CD4-positive, CD25-positive, alpha-beta regulatory T cell (primary cell): ENCODE data around the gene GNG3. TPM values are rescaled to one million over a fixed set of nuclear protein-coding genes. Genes with fewer than 3 reads are reported as not detected.

ENCODE experiments used
- ATAC-seq, 2 donors: fragments of 150-1000 bp; cut with Tn5 transposase; one replicate each; pipeline ENCODE4 v1.10.0; 2021; ENCODE audit warnings: low read depth in 2 of 2, moderate number of reproducible peaks in 2 of 2, moderate library complexity in 1 of 2
- DNase-seq, 3 donors: peaks; one replicate each; pipeline versions ENCODE4 v3.0.0 to v3.0.0-alpha.2; 2012 to 2022; ENCODE audit warnings: mixed read lengths in 1 of 3
- H3K27ac ChIP-seq: one replicate; pipeline ENCODE4 v1.7.0; 2013; ENCODE audit warnings: mild to moderate bottlenecking, low read length; ENCODE audit not compliant: insufficient read depth, poor library complexity, severe bottlenecking
- H3K27me3 ChIP-seq: one replicate; pipeline ENCODE4 v1.7.0; 2013; ENCODE audit warnings: low read length; ENCODE audit not compliant: control insufficient read depth, insufficient read depth
- H3K36me3 ChIP-seq: one replicate; pipeline ENCODE4 v1.7.0; 2013; ENCODE audit warnings: mild to moderate bottlenecking, low read length, moderate library complexity; ENCODE audit not compliant: control insufficient read depth, insufficient read depth
- H3K4me1 ChIP-seq: 2 replicates; pipeline ENCODE4 v1.7.0; 2013; ENCODE audit warnings: mild to moderate bottlenecking, low read length; ENCODE audit not compliant: insufficient read depth, control insufficient read depth, poor library complexity, severe bottlenecking
- H3K4me3 ChIP-seq: one replicate; pipeline ENCODE4 v1.7.0; 2013; ENCODE audit warnings: low read depth, mild to moderate bottlenecking, low read length, moderate library complexity
- H3K9me3 ChIP-seq, 2 experiments: 1 replicate in 1 of 2; 2 replicates in 1 of 2; pipeline ENCODE4 v1.7.0; 2013; ENCODE audit warnings: low read length in 2 of 2, mild to moderate bottlenecking in 1 of 2, moderate library complexity in 1 of 2; ENCODE audit not compliant: control insufficient read depth in 2 of 2
- H3K27ac Mint-ChIP-seq, 3 donors: one replicate each; pipeline ENCODE4 v1.8.0; 2020 to 2022; ENCODE audit warnings: mild to moderate bottlenecking in 3 of 3, mixed read lengths in 3 of 3, moderate library complexity in 2 of 3
- H3K27me3 Mint-ChIP-seq: one replicate; pipeline ENCODE4 v1.8.0; 2022; ENCODE audit warnings: mild to moderate bottlenecking, mixed read lengths
- H3K36me3 Mint-ChIP-seq: one replicate; pipeline ENCODE4 v1.8.0; 2020; ENCODE audit warnings: mixed read lengths
- H3K4me1 Mint-ChIP-seq, 4 donors: one replicate each; pipeline ENCODE4 v1.8.0; 2020 to 2022; ENCODE audit warnings: mixed read lengths in 4 of 4, mild to moderate bottlenecking in 1 of 4
- H3K4me3 Mint-ChIP-seq, 4 donors: one replicate each; pipeline ENCODE4 v1.8.0; 2020 to 2022; ENCODE audit warnings: mild to moderate bottlenecking in 4 of 4, mixed read lengths in 4 of 4, moderate library complexity in 3 of 4
- H3K9me3 Mint-ChIP-seq, 7 donors: one replicate each; pipeline ENCODE4 v1.8.0; 2020 to 2022; ENCODE audit warnings: mixed read lengths in 7 of 7, mild to moderate bottlenecking in 3 of 7, moderate library complexity in 2 of 7
- polyA plus RNA-seq, 4 donors: library from polyadenylated mRNA; unstranded; fragments of 300-500 nt; fragmentation: Illumina TruSeq; gene quantifications; one replicate each; pipeline ENCODE4 v1.2.3, GENCODE V29; 2021
- total RNA-seq: library from RNA; stranded (reverse); gene quantifications from one replicate; pipeline ENCODE4 v1.2.3, GENCODE V29; 2022

GNG3 gene
- total and polyA plus RNA-seq, 5 donors from 2014 or later, result 0.21 to 0.72 TPM; not detected in 3

DNA sequence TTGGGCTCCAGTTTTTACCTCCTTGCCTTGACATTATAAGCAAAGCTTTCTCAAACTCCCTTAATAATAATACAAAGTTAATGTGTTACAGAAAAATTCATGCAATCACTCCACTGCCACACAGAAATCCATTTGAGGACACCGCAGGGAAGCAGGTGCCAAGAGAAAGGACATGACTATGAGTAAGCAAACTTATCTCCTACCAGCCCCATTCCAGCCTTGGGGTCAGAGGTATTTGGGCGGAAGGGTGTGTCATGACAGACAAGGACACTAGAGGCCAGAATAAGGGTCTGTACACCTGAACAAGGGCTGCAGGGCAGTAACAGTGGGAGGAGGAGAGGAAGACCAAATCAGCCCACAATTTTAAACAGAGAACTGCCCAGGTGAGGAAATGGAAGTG is 5.9 kb downstream of the GNG3 start:
- peaks cover 15 to 76% (median 42%) of the 10 kb centered on the region in 4 donors for H3K4me1 Mint-ChIP-seq
- no peak for ATAC-seq

DNA sequence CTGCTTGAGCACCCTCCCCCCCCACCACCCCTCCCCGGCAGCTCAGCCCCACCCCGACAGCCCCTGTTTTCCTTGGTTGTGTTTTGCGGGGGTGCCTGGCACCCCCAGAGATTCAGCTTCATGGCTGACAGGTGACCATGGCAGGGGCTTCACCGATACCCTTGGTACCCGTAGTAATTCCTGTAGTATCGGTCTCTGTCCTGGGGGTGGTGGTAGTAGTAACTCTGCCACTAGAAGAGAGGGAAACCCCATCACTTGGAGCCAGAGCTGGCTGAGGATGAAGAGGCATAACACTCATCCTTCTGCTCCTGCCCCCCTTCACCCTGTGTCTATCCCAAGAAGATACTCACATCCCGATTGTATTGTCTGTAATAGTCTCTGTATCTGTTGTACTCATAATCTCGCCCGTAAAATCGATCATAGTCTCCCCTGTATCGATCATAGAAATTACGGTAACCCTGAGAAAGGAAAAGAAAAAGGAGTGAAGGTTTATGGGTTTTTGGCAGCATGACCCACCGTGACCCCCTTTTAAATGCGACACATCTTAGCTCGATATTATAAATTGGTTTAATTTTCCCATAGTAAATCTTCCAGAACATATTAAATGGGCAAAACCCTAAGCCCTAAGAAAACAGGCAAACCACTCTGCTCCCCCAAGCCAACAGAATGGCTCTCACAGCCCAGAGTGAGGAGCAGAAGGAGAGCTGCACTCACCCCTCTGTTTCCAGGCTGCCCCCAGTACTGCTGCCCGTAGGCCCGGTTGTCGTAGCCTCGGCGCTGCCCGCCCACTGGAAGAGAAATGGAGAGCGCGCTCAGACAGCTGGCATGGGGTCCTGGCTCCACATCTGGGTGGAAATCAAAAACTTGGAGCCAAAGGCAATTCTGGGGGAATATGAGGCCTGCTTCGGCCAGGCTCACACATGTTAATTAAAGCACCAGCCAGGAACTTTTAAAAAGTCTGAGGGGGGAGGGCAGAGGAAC is 8.0 kb downstream of the GNG3 start:
- Histone ChIP-seq H3K4me1 (peaks cover 23% of the 10 kb centered on the region), H3K27ac (peak overlapping the region; percentile 15), H3K27me3 (no peaks in the 10 kb centered on the region), H3K4me3 (no peak overlapping the region), H3K9me3 (no peaks in the 10 kb centered on the region), H3K36me3 (peaks cover 83% of the 10 kb centered on the region)
- Mint-ChIP-seq H3K4me3 (no peak overlapping the region), H3K4me1 (peaks cover 15 to 68% (median 42%) of the 10 kb centered on the region in 4 donors), H3K27ac (peak overlapping the region in 2 of 3 donors; percentile 25 to 82), H3K9me3 (peaks cover 0 to 1% (median 0%) of the 10 kb centered on the region in 7 donors), H3K27me3 (no peaks in the 10 kb centered on the region), H3K36me3 (peaks cover 39% of the 10 kb centered on the region)
- no peak for DNase-seq
- no peak for ATAC-seq

More for the DNA sequence above, 5.9 kb downstream of the GNG3 start:
- Histone ChIP-seq H3K27me3 (no peaks in the 10 kb centered on the region), H3K9me3 (no peaks in the 10 kb centered on the region), H3K4me3 (peak overlapping the region; percentile 27), H3K36me3 (peaks cover 63% of the 10 kb centered on the region), H3K27ac (peak overlapping the region; percentile 50), H3K4me1 (peaks cover 35% of the 10 kb centered on the region)
- DNase-seq, result no peak
- Mint-ChIP-seq H3K4me3 (peak overlapping the region in 1 of 4 donors; percentile 63), H3K27me3 (no peaks in the 10 kb centered on the region), H3K9me3 (peaks cover 0 to 1% (median 0%) of the 10 kb centered on the region in 7 donors), H3K27ac (peak overlapping the region; percentile 82 to 87 (median 82)), H3K36me3 (peaks cover 30% of the 10 kb centered on the region)

DNA sequence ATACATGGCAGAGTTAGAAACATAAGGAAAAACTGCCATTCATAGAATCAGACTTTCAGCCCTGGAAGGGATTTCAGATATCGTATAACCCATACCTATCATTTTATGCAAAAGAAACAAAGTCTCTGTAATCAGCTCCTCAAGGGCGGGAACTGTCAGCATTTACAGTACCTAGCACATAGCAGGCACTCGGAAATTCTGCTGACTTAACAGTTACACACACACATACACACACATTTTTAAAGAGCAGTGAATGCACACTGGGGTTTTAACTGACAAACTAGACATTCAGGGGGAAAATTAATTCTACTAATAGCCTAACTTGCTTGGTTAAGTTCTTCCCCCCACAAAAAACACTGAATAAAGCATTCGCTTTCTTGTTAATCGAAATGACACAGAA is 8.7 kb downstream of the GNG3 start:
- ATAC-seq (no peak), DNase-seq (no peak)
- no peaks in the 10 kb centered on the region for H3K9me3 ChIP-seq
- H3K4me1 Mint-ChIP-seq, result peaks cover 20 to 69% (median 44%) of the 10 kb centered on the region in 4 donors
- H3K4me3 ChIP-seq, result no peak overlapping the region
- H3K27me3 Mint-ChIP-seq, result no peaks in the 10 kb centered on the region
- H3K4me1 ChIP-seq, result peaks cover 20% of the 10 kb centered on the region
- peaks cover 0 to 1% (median 0%) of the 10 kb centered on the region in 7 donors for H3K9me3 Mint-ChIP-seq
- peak overlapping the region in 2 of 3 donors; percentile 25 to 60 for H3K27ac Mint-ChIP-seq
- peaks cover 43% of the 10 kb centered on the region for H3K36me3 Mint-ChIP-seq
- H3K4me3 Mint-ChIP-seq, result no peak overlapping the region
- H3K36me3 ChIP-seq, result peaks cover 89% of the 10 kb centered on the region
- peak overlapping the region; percentile 15 for H3K27ac ChIP-seq
- H3K27me3 ChIP-seq, result no peaks in the 10 kb centered on the region

DNA sequence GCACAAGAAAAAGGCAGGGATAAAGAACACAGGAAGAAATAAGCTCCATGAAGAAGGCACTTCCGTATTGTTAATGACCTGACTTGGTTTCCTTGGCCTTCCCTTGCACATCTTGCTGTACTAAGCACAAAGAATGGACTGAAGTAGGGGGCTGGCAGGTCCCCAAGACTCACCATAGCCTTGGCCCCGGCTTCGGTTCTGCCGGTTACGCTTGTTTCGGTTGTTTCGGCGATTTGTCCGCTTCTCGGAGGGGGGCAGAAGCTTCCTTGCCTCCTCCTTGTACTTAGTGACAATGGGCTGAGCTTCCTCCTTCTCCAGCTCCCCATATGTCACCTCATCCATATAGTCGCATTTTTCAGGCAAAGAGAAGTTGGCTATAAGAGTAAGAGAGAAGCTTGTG is 9.3 kb downstream of the GNG3 start:
- no peak overlapping the region for H3K4me3 ChIP-seq
- H3K36me3 ChIP-seq, result peaks cover 91% of the 10 kb centered on the region
- H3K4me3 Mint-ChIP-seq, result peak overlapping the region in 1 of 4 donors; percentile 6
- no peaks in the 10 kb centered on the region for H3K27me3 ChIP-seq
- ATAC-seq (no peak), DNase-seq (no peak)
- peak overlapping the region in 2 of 3 donors; percentile 32 to 56 for H3K27ac Mint-ChIP-seq
- peaks cover 21 to 74% (median 46%) of the 10 kb centered on the region in 4 donors for H3K4me1 Mint-ChIP-seq
- peaks cover 20% of the 10 kb centered on the region for H3K4me1 ChIP-seq
- H3K9me3 Mint-ChIP-seq, result peaks cover 0 to 1% (median 0%) of the 10 kb centered on the region in 7 donors
- H3K27me3 Mint-ChIP-seq, result no peaks in the 10 kb centered on the region
- no peaks in the 10 kb centered on the region for H3K9me3 ChIP-seq
- H3K36me3 Mint-ChIP-seq, result peaks cover 49% of the 10 kb centered on the region
- H3K27ac ChIP-seq, result no peak overlapping the region

DNA sequence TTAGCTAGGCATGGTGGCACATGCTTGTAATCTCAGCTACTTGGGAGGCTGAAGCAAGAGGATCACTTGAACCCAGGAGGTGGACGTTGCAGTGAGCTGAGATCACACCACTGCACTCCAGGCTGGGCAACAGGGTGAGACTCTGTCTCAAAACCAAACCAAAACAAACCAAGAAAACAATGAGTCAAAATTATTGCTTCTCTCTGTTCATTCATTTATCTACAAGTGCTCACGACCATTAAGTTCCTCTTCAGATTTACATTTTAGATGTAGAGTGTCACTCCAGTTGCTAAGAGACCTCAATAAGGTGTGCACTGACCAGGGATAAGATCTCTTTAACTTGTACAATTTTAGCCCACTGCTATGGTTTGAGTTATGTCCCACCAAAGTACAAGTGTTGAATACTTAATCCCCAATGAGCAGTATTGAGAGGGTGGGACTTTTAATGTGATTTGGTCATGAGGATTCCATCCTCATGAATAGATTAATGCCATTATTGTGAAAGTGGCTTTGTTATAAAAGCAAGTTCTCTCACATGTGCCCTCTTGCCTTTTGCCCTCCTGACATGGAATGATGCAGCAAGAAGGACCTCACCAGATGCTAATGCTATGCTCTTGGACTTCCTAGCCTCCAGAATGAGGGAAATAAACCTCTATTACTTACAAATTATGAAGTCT is 12.0 kb downstream of the GNG3 start:
- Mint-ChIP-seq H3K4me3 (peak overlapping the region in 3 of 4 donors; percentile 14 to 43 (median 38)), H3K27ac (peak overlapping the region in 2 of 3 donors; percentile 12 to 61)

DNA sequence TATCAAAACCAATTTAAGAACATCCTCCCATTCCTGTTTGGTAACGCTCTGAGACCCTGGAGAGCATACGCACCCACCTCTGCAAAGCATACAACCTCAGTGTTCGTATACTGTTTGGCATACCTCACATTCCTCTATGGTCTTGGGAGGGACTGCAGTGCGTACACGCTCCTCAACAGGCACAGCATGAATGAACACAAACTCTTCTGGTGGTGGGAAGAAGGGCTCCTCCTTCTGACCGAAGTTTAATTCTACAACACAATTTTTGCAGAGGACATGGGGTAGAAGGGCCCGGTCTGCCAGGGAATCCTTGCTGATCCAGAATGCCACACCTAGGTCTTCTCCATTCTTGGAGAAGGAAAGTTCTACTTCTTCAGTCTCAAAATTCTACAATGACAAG is 14.5 kb downstream of the GNG3 start:
- H3K4me3 ChIP-seq, result no peak overlapping the region
- H3K9me3 Mint-ChIP-seq, result no peaks in the 10 kb centered on the region
- no peaks in the 10 kb centered on the region for H3K27me3 Mint-ChIP-seq
- peaks cover 37% of the 10 kb centered on the region for H3K4me1 ChIP-seq
- peaks cover 71% of the 10 kb centered on the region for H3K36me3 ChIP-seq
- DNase-seq (no peak), ATAC-seq (no peak)
- H3K9me3 ChIP-seq, result no peaks in the 10 kb centered on the region
- peak overlapping the region; percentile 31 for H3K27ac ChIP-seq
- peaks cover 51% of the 10 kb centered on the region for H3K36me3 Mint-ChIP-seq
- peak overlapping the region in 2 of 4 donors; percentile 16 to 81 for H3K4me3 Mint-ChIP-seq
- peak overlapping the region in 2 of 3 donors; percentile 46 to 80 for H3K27ac Mint-ChIP-seq
- peaks cover 34 to 74% (median 54%) of the 10 kb centered on the region in 4 donors for H3K4me1 Mint-ChIP-seq
- no peaks in the 10 kb centered on the region for H3K27me3 ChIP-seq

More for the DNA sequence above, 12.0 kb downstream of the GNG3 start:
- DNase-seq, result no peak
- Histone ChIP-seq H3K9me3 (no peaks in the 10 kb centered on the region), H3K27me3 (no peaks in the 10 kb centered on the region), H3K36me3 (peaks cover 96% of the 10 kb centered on the region), H3K4me1 (peaks cover 17% of the 10 kb centered on the region), H3K4me3 (no peak overlapping the region), H3K27ac (no peak overlapping the region)
- H3K27me3 Mint-ChIP-seq, result no peaks in the 10 kb centered on the region
- H3K36me3 Mint-ChIP-seq, result peaks cover 61% of the 10 kb centered on the region
- H3K9me3 Mint-ChIP-seq, result peaks cover 0 to 1% (median 0%) of the 10 kb centered on the region in 7 donors
- peaks cover 23 to 75% (median 45%) of the 10 kb centered on the region in 4 donors for H3K4me1 Mint-ChIP-seq
- no peak for ATAC-seq

DNA sequence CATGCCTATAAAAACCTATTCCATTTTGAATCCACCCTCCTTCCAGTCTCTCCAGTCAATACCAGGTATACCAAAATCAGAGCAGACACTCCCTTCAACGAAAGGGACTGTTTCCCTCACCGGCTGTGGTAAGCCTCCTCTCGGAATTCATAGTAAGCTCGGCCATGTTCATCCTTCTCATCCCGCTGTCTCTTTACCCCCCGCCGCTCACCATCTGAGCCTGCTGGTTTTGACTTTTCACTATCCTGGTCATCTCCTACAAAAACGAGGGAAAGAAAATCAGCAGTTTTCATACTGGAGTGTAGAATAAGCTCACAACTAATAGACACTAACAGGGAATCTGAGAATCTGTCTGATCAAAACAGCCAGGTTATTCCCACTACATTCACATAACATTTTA is 16.7 kb downstream of the GNG3 start:
- Histone ChIP-seq H3K4me3 (peak overlapping the region; percentile 90), H3K4me1 (peaks cover 33% of the 10 kb centered on the region), H3K27me3 (no peaks in the 10 kb centered on the region), H3K36me3 (peaks cover 51% of the 10 kb centered on the region), H3K9me3 (no peaks in the 10 kb centered on the region), H3K27ac (no peak overlapping the region)
- peaks cover 46% of the 10 kb centered on the region for H3K36me3 Mint-ChIP-seq
- DNase-seq, result no peak
- H3K27ac Mint-ChIP-seq, result peak overlapping the region; percentile 57 to 84 (median 82)
- H3K9me3 Mint-ChIP-seq, result peaks cover 0 to 1% (median 0%) of the 10 kb centered on the region in 7 donors
- peaks cover 29 to 71% (median 47%) of the 10 kb centered on the region in 4 donors for H3K4me1 Mint-ChIP-seq
- no peak for ATAC-seq
- peaks cover 13% of the 10 kb centered on the region for H3K27me3 Mint-ChIP-seq
- peak overlapping the region; percentile 94 to 96 (median 96) for H3K4me3 Mint-ChIP-seq
